Testis (tissue), 2 donors: ENCODE results near the gene RTN4RL1.

ENCODE experiments used
- POLR2A ChIP-seq: fragments of 450-650 bp; IDR thresholded peaks from one replicate; pipeline ENCODE4 v1.6.1; 2017; ENCODE audit warnings: antibody characterized with exemption, mild to moderate bottlenecking, moderate library complexity
- TF ChIP-seq, protein P1 (sequence below), 3 experiments: fragments of 450-650 bp in 2 of 3; fragments of 200-600 bp in 1 of 3; sonication (generic) in 1 of 3; IDR thresholded peaks; one replicate each; pipeline ENCODE4 v1.5.1; 2016 to 2019; ENCODE audit warnings: antibody characterized with exemption in 3 of 3, mild to moderate bottlenecking in 2 of 3, moderate library complexity in 1 of 3

DNA sequence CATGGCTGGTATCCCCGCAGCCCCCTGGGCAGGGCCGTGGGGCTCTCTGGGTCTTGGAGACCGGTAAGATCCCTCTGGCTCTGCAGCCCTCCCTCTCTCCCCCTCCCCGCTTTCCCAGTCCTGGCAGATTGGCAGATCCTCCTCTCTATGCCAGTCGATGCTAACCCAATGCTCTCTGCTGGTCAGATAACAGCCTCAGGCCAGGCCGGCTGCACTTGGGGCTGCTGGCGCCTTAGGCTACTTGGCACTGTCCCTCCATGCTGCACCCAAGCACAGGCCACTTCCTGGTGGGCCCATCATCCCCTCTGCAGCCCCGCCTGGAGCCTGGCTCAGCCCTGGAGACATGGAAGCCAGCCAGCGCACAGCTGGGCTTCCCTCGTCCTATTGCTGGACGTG, 81.7 kb downstream of the RTN4RL1 start:
- TF ChIP-seq, protein P1, sequence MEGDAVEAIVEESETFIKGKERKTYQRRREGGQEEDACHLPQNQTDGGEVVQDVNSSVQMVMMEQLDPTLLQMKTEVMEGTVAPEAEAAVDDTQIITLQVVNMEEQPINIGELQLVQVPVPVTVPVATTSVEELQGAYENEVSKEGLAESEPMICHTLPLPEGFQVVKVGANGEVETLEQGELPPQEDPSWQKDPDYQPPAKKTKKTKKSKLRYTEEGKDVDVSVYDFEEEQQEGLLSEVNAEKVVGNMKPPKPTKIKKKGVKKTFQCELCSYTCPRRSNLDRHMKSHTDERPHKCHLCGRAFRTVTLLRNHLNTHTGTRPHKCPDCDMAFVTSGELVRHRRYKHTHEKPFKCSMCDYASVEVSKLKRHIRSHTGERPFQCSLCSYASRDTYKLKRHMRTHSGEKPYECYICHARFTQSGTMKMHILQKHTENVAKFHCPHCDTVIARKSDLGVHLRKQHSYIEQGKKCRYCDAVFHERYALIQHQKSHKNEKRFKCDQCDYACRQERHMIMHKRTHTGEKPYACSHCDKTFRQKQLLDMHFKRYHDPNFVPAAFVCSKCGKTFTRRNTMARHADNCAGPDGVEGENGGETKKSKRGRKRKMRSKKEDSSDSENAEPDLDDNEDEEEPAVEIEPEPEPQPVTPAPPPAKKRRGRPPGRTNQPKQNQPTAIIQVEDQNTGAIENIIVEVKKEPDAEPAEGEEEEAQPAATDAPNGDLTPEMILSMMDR (IDR thresholded peaks at IDR 0.05): no peak
- TF ChIP-seq POLR2A: no peak
